Astrocyte (in vitro differentiated cells and primary cell): ENCODE data around the gene KREMEN1. TPM values are rescaled to one million over a fixed set of nuclear protein-coding genes. Genes with fewer than 3 reads are reported as not detected.

ENCODE experiments used
- DNase-seq: peaks from one replicate; pipeline ENCODE4 v3.0.0-alpha.2; 2010; ENCODE audit warnings: low read depth
- FAIRE-seq: peaks from 2 replicates; lab custom pipeline; 2011; peaks lifted over from hg19 to GRCh38; lab: Jason Lieb, UNC
- H2AFZ ChIP-seq: 2 replicates; pipeline ENCODE4 v1.6.0; 2012; ENCODE audit warnings: low read depth, low read length, inconsistent platforms
- H3K27ac ChIP-seq: 2 replicates; pipeline ENCODE4 v1.5.1; 2011; ENCODE audit warnings: low read depth, low read length, inconsistent platforms
- H3K27me3 ChIP-seq: 2 replicates; pipeline ENCODE4 v1.6.0; 2011; ENCODE audit warnings: low read length, inconsistent platforms; ENCODE audit not compliant: insufficient read depth
- H3K36me3 ChIP-seq: 2 replicates; pipeline ENCODE4 v1.5.1; 2011; ENCODE audit warnings: low read length, inconsistent platforms; ENCODE audit not compliant: insufficient read depth
- H3K4me1 ChIP-seq: 2 replicates; pipeline ENCODE4 v1.5.1; 2011; ENCODE audit warnings: low read length, inconsistent platforms; ENCODE audit not compliant: insufficient read depth
- H3K4me2 ChIP-seq: 2 replicates; pipeline ENCODE4 v1.6.0; 2012; ENCODE audit warnings: low read length, inconsistent platforms
- H3K4me3 ChIP-seq: 2 replicates; pipeline ENCODE4 v1.5.1; 2011; ENCODE audit warnings: low read depth, mild to moderate bottlenecking, low read length, inconsistent platforms; ENCODE audit not compliant: insufficient read depth
- H3K79me2 ChIP-seq: 2 replicates; pipeline ENCODE4 v1.6.0; 2012; ENCODE audit warnings: mild to moderate bottlenecking, low read length, inconsistent platforms; ENCODE audit not compliant: insufficient read depth
- H3K9ac ChIP-seq: 2 replicates; pipeline ENCODE4 v1.6.0; 2012; ENCODE audit warnings: mild to moderate bottlenecking, low read length, inconsistent platforms
- H3K9me3 ChIP-seq: 2 replicates; pipeline ENCODE4 v1.5.1; 2012; ENCODE audit warnings: low read depth, mild to moderate bottlenecking, low read length, inconsistent platforms; ENCODE audit not compliant: insufficient read depth
- H4K20me1 ChIP-seq: 2 replicates; pipeline ENCODE4 v1.6.0; 2012; ENCODE audit warnings: low read length, inconsistent platforms; ENCODE audit not compliant: insufficient read depth
- H3K27ac Mint-ChIP-seq: one replicate; pipeline ENCODE4 v1.8.0; 2021; ENCODE audit warnings: mild to moderate bottlenecking, mixed read lengths; ENCODE audit not compliant: unreplicated experiment
- H3K27me3 Mint-ChIP-seq: one replicate; pipeline ENCODE4 v1.8.0; 2021; ENCODE audit warnings: low read depth, mixed read lengths; ENCODE audit not compliant: unreplicated experiment
- H3K36me3 Mint-ChIP-seq: one replicate; pipeline ENCODE4 v1.8.0; 2021; ENCODE audit warnings: low read depth, mixed read lengths; ENCODE audit not compliant: unreplicated experiment
- H3K4me1 Mint-ChIP-seq: one replicate; pipeline ENCODE4 v1.8.0; 2021; ENCODE audit warnings: low read depth, mixed read lengths; ENCODE audit not compliant: unreplicated experiment
- H3K4me3 Mint-ChIP-seq: one replicate; pipeline ENCODE4 v1.8.0; 2021; ENCODE audit warnings: mild to moderate bottlenecking, moderate library complexity, mixed read lengths; ENCODE audit not compliant: unreplicated experiment
- H3K9me3 Mint-ChIP-seq: one replicate; pipeline ENCODE4 v1.8.0; 2021; ENCODE audit warnings: mild to moderate bottlenecking, mixed read lengths; ENCODE audit not compliant: unreplicated experiment
- CTCF ChIP-seq: IDR thresholded peaks from 2 replicates; pipeline ENCODE4 v1.5.1; 2011; ENCODE audit warnings: low read depth, mild to moderate bottlenecking, inconsistent platforms, low read length, moderate library complexity; ENCODE audit not compliant: insufficient read depth
- EZH2 ChIP-seq: IDR thresholded peaks from 2 replicates; pipeline ENCODE4 v1.6.1; 2012; ENCODE audit warnings: mild to moderate bottlenecking, low read length, inconsistent platforms; ENCODE audit not compliant: insufficient read depth
- total RNA-seq: library from RNA; stranded (reverse); gene quantifications from 2 replicates; pipeline ENCODE4 v1.2.1, GENCODE V29; 2021

Gene KREMEN1
- total RNA-seq, 1 donor from 2014 or later, result 3.3 TPM

DNA sequence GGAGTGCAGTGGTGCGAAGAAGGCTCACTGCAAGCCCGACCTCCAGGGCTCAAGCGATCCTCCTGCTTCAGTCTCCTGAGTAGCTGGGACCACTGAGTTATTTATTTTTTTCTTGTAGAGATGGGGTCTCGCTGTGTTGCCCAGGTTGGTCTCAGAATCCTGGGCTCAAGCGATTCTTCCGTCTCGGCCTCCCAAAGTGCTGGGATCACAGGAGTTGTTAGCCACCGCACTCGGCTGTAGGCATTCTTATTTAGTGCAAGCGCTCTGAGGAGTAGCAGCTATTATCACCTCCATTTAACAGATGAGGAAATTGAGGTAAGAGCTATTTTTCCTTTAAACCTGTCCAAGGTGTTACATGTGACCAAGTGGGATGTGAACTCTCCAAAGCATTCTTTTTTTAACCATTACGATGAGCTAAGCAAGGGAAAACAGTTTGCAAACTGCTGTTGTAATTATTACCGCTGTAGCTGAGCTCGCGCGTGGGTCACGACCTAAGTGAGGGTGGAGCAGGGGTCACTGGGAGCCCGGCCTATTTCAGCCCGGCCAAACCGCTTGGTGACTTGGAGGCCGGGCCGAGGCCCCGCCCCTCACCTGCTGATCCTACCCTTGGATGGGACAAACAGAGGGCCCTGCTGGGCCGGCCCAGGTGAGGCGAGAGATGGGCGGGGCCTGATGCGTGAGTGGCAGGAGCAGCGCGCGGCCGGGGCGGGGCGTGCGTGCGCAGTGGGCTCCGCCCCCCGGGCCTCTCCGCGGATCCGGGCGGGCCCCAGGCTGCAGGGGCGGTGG, 449 bp upstream of the KREMEN1 start:
- Histone ChIP-seq H3K9me3 (no peaks in the 10 kb centered on the region), H3K9ac (no peak overlapping the region), H3K27me3 (peaks cover 28% of the 10 kb centered on the region), H4K20me1 (no peaks in the 10 kb centered on the region), H2AFZ (no peak overlapping the region), H3K27ac (no peak overlapping the region), H3K4me2 (peak overlapping the region; percentile 88), H3K4me3 (peak overlapping the region; percentile 44), H3K4me1 (peaks cover 14% of the 10 kb centered on the region), H3K36me3 (no peaks in the 10 kb centered on the region), H3K79me2 (no peaks in the 10 kb centered on the region)
- no peaks in the 10 kb centered on the region for H3K36me3 Mint-ChIP-seq
- H3K27ac Mint-ChIP-seq, result no peak overlapping the region
- TF ChIP-seq CTCF (no peak), EZH2 (no peak)
- peak overlapping the region; percentile 75 for H3K4me3 Mint-ChIP-seq
- H3K27me3 Mint-ChIP-seq, result peaks cover 40% of the 10 kb centered on the region
- no peaks in the 10 kb centered on the region for H3K9me3 Mint-ChIP-seq
- FAIRE-seq (no peak), DNase-seq (no peak)
- peaks cover 2% of the 10 kb centered on the region for H3K4me1 Mint-ChIP-seq

GRCh38 chr22:29073618-29074275, 912 bp downstream of the KREMEN1 start:
- Histone ChIP-seq H3K9me3 (no peaks in the 10 kb centered on the region), H3K27ac (no peak overlapping the region), H2AFZ (peak overlapping the region; percentile 83), H3K36me3 (no peaks in the 10 kb centered on the region), H3K4me1 (peaks cover 14% of the 10 kb centered on the region), H3K9ac (peak overlapping the region; percentile 60), H3K27me3 (peaks cover 28% of the 10 kb centered on the region), H3K4me2 (peak overlapping the region; percentile 88), H3K4me3 (peak overlapping the region; percentile 55), H3K79me2 (no peaks in the 10 kb centered on the region), H4K20me1 (no peaks in the 10 kb centered on the region)
- no peaks in the 10 kb centered on the region for H3K9me3 Mint-ChIP-seq
- no peak for FAIRE-seq
- H3K27me3 Mint-ChIP-seq, result peaks cover 40% of the 10 kb centered on the region
- H3K36me3 Mint-ChIP-seq, result no peaks in the 10 kb centered on the region
- peaks cover 2% of the 10 kb centered on the region for H3K4me1 Mint-ChIP-seq
- TF ChIP-seq EZH2 (no peak), CTCF (no peak)
- H3K27ac Mint-ChIP-seq, result no peak overlapping the region
- peak overlapping the region; percentile 54 for H3K4me3 Mint-ChIP-seq
- no peak for DNase-seq
